H1 (cell line): ENCODE measurements around the gene DAO. TPM values are rescaled to one million over a fixed set of nuclear protein-coding genes. Genes with fewer than 3 reads are reported as not detected.
A peak's percentile ranks its signal among the peaks of the same experiment; 100 is the strongest.

Experiments
- CTCF ChIA-PET: fragments of 300-600 bp; sonication (Branson Sonifier 250); formaldehyde crosslinking; loops from one replicate; lab custom pipeline; 2021; ENCODE audit not compliant: partially characterized antibody; lab: Charles Lee
- POLR2A ChIA-PET: fragments of 300-600 bp; sonication (Branson Sonifier 250); formaldehyde crosslinking; loops from one replicate; lab custom pipeline; 2021; ENCODE audit warnings: inconsistent platforms; ENCODE audit not compliant: partially characterized antibody; lab: Charles Lee
- DNase-seq, 2 experiments: peaks; one replicate each; pipeline versions ENCODE4 v3.0.0 to v3.0.0-alpha.2; 2010 to 2022; ENCODE audit warnings: low spot score in 2 of 2, low read depth in 1 of 2, mixed read lengths in 1 of 2
- FAIRE-seq: peaks from 2 replicates; lab custom pipeline; 2011; peaks lifted over from hg19 to GRCh38; lab: Jason Lieb, UNC
- H2AFZ ChIP-seq: 2 replicates; pipeline ENCODE4 v1.8.1; 2012; ENCODE audit warnings: low read length, inconsistent platforms
- H2AK5ac ChIP-seq: 2 replicates; pipeline ENCODE4 v1.6.1; 2013; ENCODE audit warnings: low read depth, low read length
- H2BK120ac ChIP-seq: replicated peaks from 2 replicates; pipeline ENCODE3; 2013; ENCODE audit warnings: low read depth, low read length, inconsistent platforms
- H2BK12ac ChIP-seq: 2 replicates; pipeline ENCODE4 v1.6.1; 2013; ENCODE audit warnings: low read depth, low read length
- H2BK15ac ChIP-seq: 2 replicates; pipeline ENCODE4 v1.6.1; 2013; ENCODE audit warnings: low read length
- H2BK20ac ChIP-seq: 2 replicates; pipeline ENCODE4 v1.6.1; 2013; ENCODE audit warnings: low read length
- H2BK5ac ChIP-seq: 2 replicates; pipeline ENCODE4 v1.6.1; 2013; ENCODE audit warnings: low read depth, low read length
- H3K14ac ChIP-seq: 2 replicates; pipeline ENCODE4 v1.6.1; 2013; ENCODE audit warnings: inconsistent platforms; ENCODE audit not compliant: insufficient read length
- H3K18ac ChIP-seq: 2 replicates; pipeline ENCODE4 v1.6.1; 2013; ENCODE audit warnings: low read length; ENCODE audit errors: extremely low read depth
- H3K23ac ChIP-seq: 2 replicates; pipeline ENCODE4 v1.6.1; 2013; ENCODE audit warnings: inconsistent platforms; ENCODE audit not compliant: insufficient read length
- H3K23me2 ChIP-seq: 2 replicates; pipeline ENCODE4 v1.6.1; 2013; ENCODE audit warnings: low read depth, low read length
- H3K27ac ChIP-seq: 2 replicates; pipeline ENCODE4 v1.6.1; 2011; ENCODE audit warnings: low read depth, low read length, inconsistent platforms
- H3K27me3 ChIP-seq, 4 experiments: replicated peaks in 1 of 4; 1 replicate in 1 of 4; 2 replicates in 3 of 4; pipeline versions ENCODE4 v1.6.1 to v1.8.1; 2011 to 2013; ENCODE audit warnings: low read length in 3 of 4, mild to moderate bottlenecking in 3 of 4, inconsistent platforms in 2 of 4, mixed read lengths in 2 of 4, moderate library complexity in 1 of 4; ENCODE audit not compliant: control insufficient read depth in 3 of 4, insufficient read depth in 3 of 4; ENCODE audit errors: extremely low read depth in 1 of 4
- H3K36me3 ChIP-seq, 4 experiments: 2 replicates each; pipeline versions ENCODE4 v1.6.1 to v1.8.1; 2011 to 2013; ENCODE audit warnings: mild to moderate bottlenecking in 4 of 4, low read length in 3 of 4, moderate library complexity in 2 of 4, control low read depth in 1 of 4, inconsistent platforms in 1 of 4; ENCODE audit not compliant: insufficient read depth in 4 of 4, control insufficient read depth in 2 of 4
- H3K4ac ChIP-seq: replicated peaks from 2 replicates; pipeline ENCODE3; 2013; ENCODE audit warnings: low read length, low read depth, mixed read lengths, inconsistent platforms; ENCODE audit not compliant: insufficient read length
- H3K4me1 ChIP-seq, 4 experiments: replicated peaks in 1 of 4; 1 replicate in 1 of 4; 2 replicates in 3 of 4; pipeline versions ENCODE4 v1.6.1 to v1.8.1; 2011 to 2013; ENCODE audit warnings: low read length in 3 of 4, inconsistent platforms in 2 of 4, mixed read lengths in 1 of 4; ENCODE audit not compliant: insufficient read depth in 4 of 4, control insufficient read depth in 3 of 4
- H3K4me2 ChIP-seq, 2 experiments: 2 replicates each; pipeline versions ENCODE4 v1.6.1 to v1.8.1; 2011 to 2013; ENCODE audit warnings: low read depth in 2 of 2, low read length in 2 of 2, control low read depth in 1 of 2, inconsistent platforms in 1 of 2, mild to moderate bottlenecking in 1 of 2; ENCODE audit not compliant: insufficient read depth in 1 of 2
- H3K4me3 ChIP-seq, 4 experiments: fragments of 200-600, 300-600 bp in 1 of 4; sonication (generic), shearing (Covaris generic), sonication (Bioruptor Twin) in 1 of 4; 2 replicates each; pipeline versions ENCODE4 v1.5.1 to v1.8.1; 2011 to 2016; ENCODE audit warnings: low read length in 4 of 4, low read depth in 3 of 4, control low read depth in 2 of 4, inconsistent platforms in 2 of 4, mild to moderate bottlenecking in 2 of 4, mixed read lengths in 1 of 4, moderate library complexity in 1 of 4; ENCODE audit not compliant: insufficient read depth in 2 of 4; ENCODE audit errors: extremely low read depth in 1 of 4
- H3K56ac ChIP-seq: replicated peaks from 2 replicates; pipeline ENCODE3; 2013; ENCODE audit warnings: low read depth, mild to moderate bottlenecking, mixed read lengths, low read length, inconsistent platforms; ENCODE audit not compliant: insufficient read length
- H3K79me1 ChIP-seq: 2 replicates; pipeline ENCODE4 v1.6.1; 2013; ENCODE audit warnings: low read depth, low read length, control low read depth
- H3K79me2 ChIP-seq, 2 experiments: 2 replicates each; pipeline versions ENCODE4 v1.6.1 to v1.8.1; 2012 to 2013; ENCODE audit warnings: low read length in 2 of 2, mild to moderate bottlenecking in 2 of 2, inconsistent platforms in 1 of 2; ENCODE audit not compliant: insufficient read depth in 2 of 2, control insufficient read depth in 1 of 2
- H3K9ac ChIP-seq, 4 experiments: replicated peaks in 1 of 4; 1 replicate in 1 of 4; 2 replicates in 3 of 4; pipeline versions ENCODE4 v1.6.1 to v1.8.1; 2011 to 2013; ENCODE audit warnings: low read depth in 3 of 4, low read length in 3 of 4, control low read depth in 2 of 4, mild to moderate bottlenecking in 2 of 4, moderate library complexity in 2 of 4, inconsistent platforms in 1 of 4; ENCODE audit errors: extremely low read depth in 1 of 4
- H3K9me3 ChIP-seq, 2 experiments: 2 replicates each; pipeline versions ENCODE4 v1.6.1 to v1.8.1; 2012 to 2013; ENCODE audit warnings: mild to moderate bottlenecking in 2 of 2, moderate library complexity in 2 of 2, control low read depth in 1 of 2, inconsistent platforms in 1 of 2, low read depth in 1 of 2, low read length in 1 of 2, mixed read lengths in 1 of 2; ENCODE audit not compliant: insufficient read depth in 2 of 2
- H4K20me1 ChIP-seq, 2 experiments: replicated peaks in 1 of 2; 2 replicates each; pipeline versions ENCODE3 to v1.8.1; 2011 to 2013; ENCODE audit warnings: inconsistent platforms in 2 of 2, low read length in 2 of 2, mild to moderate bottlenecking in 1 of 2; ENCODE audit not compliant: insufficient read depth in 2 of 2, control insufficient read depth in 1 of 2
- H4K5ac ChIP-seq: 2 replicates; pipeline ENCODE4 v1.6.1; 2013; ENCODE audit warnings: low read length, low read depth, mixed read lengths, inconsistent platforms; ENCODE audit not compliant: insufficient read length
- H4K8ac ChIP-seq: 2 replicates; pipeline ENCODE4 v1.8.0; 2013; ENCODE audit warnings: mild to moderate bottlenecking, moderate library complexity, low read length, inconsistent platforms; ENCODE audit not compliant: insufficient read depth; ENCODE audit errors: extremely low read depth
- H4K91ac ChIP-seq: replicated peaks from 2 replicates; pipeline ENCODE3; 2013; ENCODE audit warnings: low read length, mixed read lengths, inconsistent platforms; ENCODE audit not compliant: insufficient read length
- BCL11A ChIP-seq, 2 experiments: IDR thresholded peaks; one replicate each; pipeline ENCODE4 v1.6.1; 2011; ENCODE audit warnings: low read depth in 2 of 2, low read length in 2 of 2, mild to moderate bottlenecking in 2 of 2
- KDM1A ChIP-seq: fragments of 200-600, 300-600 bp; sonication (generic); IDR thresholded peaks from 2 replicates; pipeline ENCODE4 v1.7.1; 2016; ENCODE audit warnings: mild to moderate bottlenecking, low read length, borderline replicate concordance
- POU5F1 ChIP-seq: IDR thresholded peaks from 2 replicates; pipeline ENCODE4 v1.6.1; 2011; ENCODE audit warnings: low read depth, mild to moderate bottlenecking, low read length, moderate library complexity
- SP2 ChIP-seq: IDR thresholded peaks from 2 replicates; pipeline ENCODE4 v1.6.1; 2012; ENCODE audit warnings: mild to moderate bottlenecking, low read length, inconsistent platforms
- WGBS, 2 experiments: shearing (Covaris generic) in 1 of 2; methylation state at CpG; one replicate each; pipeline versions ENCODE4 v1.1.6 to v1.1.7; 2013 to 2015; ENCODE audit warnings: low lambda C conversion rate in 2 of 2, mixed read lengths in 2 of 2, inconsistent platforms in 1 of 2, low coverage in 1 of 2, missing lambda C conversion rate in 1 of 2; ENCODE audit not compliant: insufficient replicate concordance in 2 of 2, insufficient coverage in 1 of 2, insufficient read length in 1 of 2; ENCODE audit errors: extremely low coverage in 1 of 2, missing lambda C conversion rate in 1 of 2; 5-methylcytosine and 5-hydroxymethylcytosine counted together
- polyA plus RNA-seq, 7 experiments: library from polyadenylated mRNA; depleted of rRNA in 3 of 7; stranded (reverse) in 5 of 7; unstranded in 2 of 7; fragments of >200 nt in 5 of 7; fragments of 200-250 nt in 2 of 7; gene quantifications; 1 replicate in 5 of 7; 2 replicates in 1 of 7; 4 replicates in 1 of 7; pipeline versions ENCODE4 v1.2.1 to v1.2.3, GENCODE V29; 2011 to 2013; ENCODE audit warnings: missing spikeins in 2 of 7, mixed read lengths in 2 of 7
- total RNA-seq: library from RNA; stranded (reverse); fragmentation: NEBNext Ultra II Directional; extraction: Animal tissue kit (Norgen Biotek cat#: 25700); gene quantifications from 2 replicates; pipeline ENCODE4 v1.2.1, GENCODE V29; 2021

DAO gene
- total and polyA plus RNA-seq, 2 of the 8 experiments (the other 6 are each of a cell fraction or from before 2014, with no cell fraction given), result not detected

- Histone ChIP-seq H2AK5ac (no peak overlapping the region), H2BK120ac (no peak overlapping the region), H2BK5ac (no peak overlapping the region), H4K20me1 (no peaks in the 10 kb centered on the region), H2BK15ac (peak overlapping the region; percentile 97; the same call in 1 of the 2 replicates), H4K8ac (no peak overlapping the region; the same call in 1 of the 2 replicates), H4K5ac (no peak overlapping the region), H3K27ac (no peak overlapping the region), H3K4me3 (no peak overlapping the region), H3K9me3 (no peaks in the 10 kb centered on the region), H3K18ac (peak overlapping the region; percentile 63; the same call in 1 of the 2 replicates), H3K27me3 (no peaks in the 10 kb centered on the region), H3K79me1 (no peaks in the 10 kb centered on the region), H3K9ac (no peak overlapping the region; a peak in 1 of 7 replicates), H3K79me2 (no peaks in the 10 kb centered on the region), H3K36me3 (no peaks in the 10 kb centered on the region), H3K4me2 (no peak overlapping the region), H2BK12ac (0 out of 2 replicates have a peak overlapping the region, but pooled peaks have one; percentile 7), H3K23ac (no peak overlapping the region), H3K23me2 (no peaks in the 10 kb centered on the region), H2BK20ac (peak overlapping the region; percentile 43; the same call in 1 of the 2 replicates), H4K91ac (no peak overlapping the region), H3K4me1 (peaks cover 0 to 5% (median 3%) of the 10 kb centered on the region in 4 experiments; a peak in 5 of 7 replicates), H3K4ac (no peak overlapping the region), H2AFZ (no peak overlapping the region), H3K56ac (no peak overlapping the region), H3K14ac (no peak overlapping the region)
- 70% methylated on average over 16 of the region's 16 CpGs; no CpG with 5 or more reads in 1 of the 2 experiments for WGBS, 2 experiments
- FAIRE-seq (peak; percentile 90), DNase-seq (peak; percentile 15 to 90)
- POLR2A ChIA-PET, result no interaction called here
- CTCF ChIA-PET, result interaction anchor here (0.5 to 7.9 kb wide), 49 partner anchors 9 to 1774 kb away, joined by 3 to 71 read pairs (median 4); partner anchors contain the start of genes SSH1 and SVOP
- TF ChIP-seq POU5F1, result no peak
- TF ChIP-seq BCL11A (IDR thresholded peaks at IDR 0.05; ENCODE audit: low read depth in 2 of 2, low read length in 2 of 2), result no peak
- TF ChIP-seq KDM1A, result peak; percentile 59; the same call in 1 of the 2 replicates
- TF ChIP-seq SP2, result no peak
Observed at GRCh38 chr12:108884116-108885012, 4.5 kb downstream of the DAO start.
